ENCODE results near the gene KCNQ1. TPM values are rescaled to one million over a fixed set of nuclear protein-coding genes. Genes with fewer than 3 reads are reported as not detected.

KCNQ1 gene
- total RNA-seq, 1 experiment from 2014 or later, result 2.3 TPM

- Histone ChIP-seq H3K27me3 (ENCODE audit: insufficient read depth, low read length) (no peaks in the 10 kb centered on the region; the same call in 1 of the 2 replicates), H3K18ac (ENCODE audit: insufficient read length, low read depth, low read length) (no peak overlapping the region), H4K5ac (ENCODE audit: insufficient read length, low read depth, low read length) (no peak overlapping the region), H3K14ac (ENCODE audit: insufficient read depth, low read length) (no peak overlapping the region), H2BK5ac (ENCODE audit: insufficient read length, low read length) (no peak overlapping the region), H2AK5ac (ENCODE audit: insufficient read length, low read length) (no peak overlapping the region), H3K4ac (ENCODE audit: low read depth, low read length) (no peak overlapping the region), H3K79me1 (ENCODE audit: insufficient read depth, low read depth, low read length, poor library complexity, severe bottlenecking) (no peaks in the 10 kb centered on the region), H4K8ac (replicated peaks; ENCODE audit: insufficient read length, low read depth, low read length) (no peak overlapping the region), H2BK15ac (ENCODE audit: low read depth, low read length) (no peak overlapping the region), H3T11ph (ENCODE audit: low read length) (no peak overlapping the region), H3K56ac (ENCODE audit: insufficient read length, low read depth, low read length) (no peak overlapping the region), H3K9me3 (ENCODE audit: control insufficient read depth, low read depth, low read length) (no peaks in the 10 kb centered on the region), H3K79me2 (ENCODE audit: insufficient read depth, low read length) (no peaks in the 10 kb centered on the region), H4K91ac (ENCODE audit: insufficient read length, low read depth, low read length) (no peak overlapping the region), H3K23ac (ENCODE audit: insufficient read length, low read depth, low read length) (no peak overlapping the region), H3K4me1 (ENCODE audit: insufficient read depth, low read length) (no peaks in the 10 kb centered on the region), H2BK12ac (ENCODE audit: insufficient read length, low read depth, low read length) (no peak overlapping the region), H2AFZ (ENCODE audit: low read length) (no peak overlapping the region), H2BK120ac (ENCODE audit: low read depth, low read length, poor library complexity, severe bottlenecking) (no peak overlapping the region), H3K27ac (ENCODE audit: insufficient read length, low read depth, low read length) (no peak overlapping the region), H3K4me2 (ENCODE audit: insufficient read depth, insufficient read length, low read length) (no peak overlapping the region), H3K9ac (ENCODE audit: extremely low read depth, insufficient read length, low read length) (no peak overlapping the region), H3K23me2 (ENCODE audit: insufficient read length, low read depth, low read length, poor library complexity, severe bottlenecking) (no peaks in the 10 kb centered on the region), H2BK20ac (ENCODE audit: low read depth, low read length, poor library complexity, severe bottlenecking) (no peak overlapping the region), H4K20me1 (ENCODE audit: control insufficient read depth, insufficient read depth, insufficient read length) (no peaks in the 10 kb centered on the region)
- no peaks in the 10 kb centered on the region for H3K36me3 Mint-ChIP-seq (ENCODE audit: insufficient read depth in 1 of 3, low read depth in 3 of 3)
- WGBS (ENCODE audit: extremely low coverage, insufficient read length, low lambda C conversion rate), result no CpG with 5 or more reads among the region's 17 CpGs
- peaks cover 0 to 4% of the 10 kb centered on the region in 2 experiments; a peak in 1 of 4 replicates for H3K4me1 Mint-ChIP-seq
- DNase-seq, result peak; percentile 19
- H3K27me3 Mint-ChIP-seq (ENCODE audit: low read depth), result peaks cover 75% of the 10 kb centered on the region
- H3K4me3 Mint-ChIP-seq, result no peak overlapping the region
- H3K27ac Mint-ChIP-seq, result no peak overlapping the region
- H3K9me3 Mint-ChIP-seq, result no peaks in the 10 kb centered on the region
- no peak for TF ChIP-seq CTCF (conservative IDR thresholded peaks at IDR 0.05)
Measured at GRCh38 chr11:2522631-2523255, 77.9 kb downstream of the KCNQ1 start.

All from H9 (cell line).